GM12878 (cell line): ENCODE measurements around the gene THSD4.

Experiments
- MYB ChIP-seq: fragments of 150-350 bp; IDR thresholded peaks from 2 replicates; pipeline ENCODE4 v1.6.1; 2014; ENCODE audit warnings: mild to moderate bottlenecking, low read depth, low read length, borderline replicate concordance
- PBX3 ChIP-seq: IDR thresholded peaks from 2 replicates; pipeline ENCODE4 v1.6.1; 2011; ENCODE audit warnings: mild to moderate bottlenecking, low read depth, low read length, moderate library complexity; ENCODE audit not compliant: insufficient replicate concordance
- RELA ChIP-seq: fragments of 450-650 bp; IDR thresholded peaks from 2 replicates; pipeline ENCODE4 v1.8.0; 2014; ENCODE audit warnings: borderline replicate concordance; ENCODE audit not compliant: partially characterized antibody
- TF ChIP-seq, protein P1 (sequence below), 3 experiments: IDR thresholded peaks in 2 of 3; conservative IDR thresholded peaks in 1 of 3; 2 replicates each; pipeline ENCODE4 v1.5.1; 2011; ENCODE audit warnings: low read depth in 3 of 3, low read length in 3 of 3, mild to moderate bottlenecking in 3 of 3, control low read depth in 2 of 3, moderate library complexity in 2 of 3, inconsistent platforms in 1 of 3, mixed read lengths in 1 of 3; ENCODE audit not compliant: control insufficient read depth in 2 of 3, insufficient read depth in 1 of 3; ENCODE audit errors: extremely low read depth in 1 of 3
- TF ChIP-seq, protein P2 (sequence below): IDR thresholded peaks from 2 replicates; pipeline ENCODE4 v1.6.1; 2011; ENCODE audit warnings: borderline replicate concordance, low read depth, mild to moderate bottlenecking, moderate library complexity, mixed read lengths, low read length; ENCODE audit not compliant: insufficient read depth; ENCODE audit errors: extremely low read length

DNA sequence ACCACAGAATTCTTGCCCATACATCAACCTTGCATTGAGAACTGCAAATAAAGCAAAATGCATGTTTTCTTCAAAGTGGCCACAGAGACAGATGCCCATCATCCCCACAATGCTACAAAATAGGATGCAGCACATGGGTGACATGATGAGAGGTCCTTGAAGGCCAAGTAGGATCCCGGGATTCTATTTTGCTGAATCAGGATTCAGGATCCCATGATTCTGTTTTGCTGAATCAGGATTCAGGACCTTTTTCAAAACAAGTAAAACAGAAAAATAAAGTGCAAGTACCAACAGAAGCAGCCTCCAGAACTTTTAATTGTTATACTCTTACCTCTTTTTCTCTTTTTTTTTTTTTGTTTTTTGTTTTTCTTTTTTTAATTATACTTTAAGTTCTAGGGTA, 453.0 kb downstream of the THSD4 start:
- TF ChIP-seq RELA = no peak
- TF ChIP-seq, protein P1, sequence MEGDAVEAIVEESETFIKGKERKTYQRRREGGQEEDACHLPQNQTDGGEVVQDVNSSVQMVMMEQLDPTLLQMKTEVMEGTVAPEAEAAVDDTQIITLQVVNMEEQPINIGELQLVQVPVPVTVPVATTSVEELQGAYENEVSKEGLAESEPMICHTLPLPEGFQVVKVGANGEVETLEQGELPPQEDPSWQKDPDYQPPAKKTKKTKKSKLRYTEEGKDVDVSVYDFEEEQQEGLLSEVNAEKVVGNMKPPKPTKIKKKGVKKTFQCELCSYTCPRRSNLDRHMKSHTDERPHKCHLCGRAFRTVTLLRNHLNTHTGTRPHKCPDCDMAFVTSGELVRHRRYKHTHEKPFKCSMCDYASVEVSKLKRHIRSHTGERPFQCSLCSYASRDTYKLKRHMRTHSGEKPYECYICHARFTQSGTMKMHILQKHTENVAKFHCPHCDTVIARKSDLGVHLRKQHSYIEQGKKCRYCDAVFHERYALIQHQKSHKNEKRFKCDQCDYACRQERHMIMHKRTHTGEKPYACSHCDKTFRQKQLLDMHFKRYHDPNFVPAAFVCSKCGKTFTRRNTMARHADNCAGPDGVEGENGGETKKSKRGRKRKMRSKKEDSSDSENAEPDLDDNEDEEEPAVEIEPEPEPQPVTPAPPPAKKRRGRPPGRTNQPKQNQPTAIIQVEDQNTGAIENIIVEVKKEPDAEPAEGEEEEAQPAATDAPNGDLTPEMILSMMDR (IDR thresholded peaks at IDR 0.05 in 2 of 3, conservative IDR thresholded peaks at IDR 0.05 in 1 of 3; ENCODE audit: control insufficient read depth in 2 of 3, extremely low read depth in 1 of 3, insufficient read depth in 1 of 3, low read depth in 3 of 3, low read length in 3 of 3) = no peak
- TF ChIP-seq MYB = no peak
- no peak for TF ChIP-seq PBX3
- TF ChIP-seq, protein P2, sequence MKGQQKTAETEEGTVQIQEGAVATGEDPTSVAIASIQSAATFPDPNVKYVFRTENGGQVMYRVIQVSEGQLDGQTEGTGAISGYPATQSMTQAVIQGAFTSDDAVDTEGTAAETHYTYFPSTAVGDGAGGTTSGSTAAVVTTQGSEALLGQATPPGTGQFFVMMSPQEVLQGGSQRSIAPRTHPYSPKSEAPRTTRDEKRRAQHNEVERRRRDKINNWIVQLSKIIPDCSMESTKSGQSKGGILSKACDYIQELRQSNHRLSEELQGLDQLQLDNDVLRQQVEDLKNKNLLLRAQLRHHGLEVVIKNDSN = no peak
